Activated naive CD4-positive, alpha-beta T cell treated with anti-CD3 and anti-CD28 coated beads, Interleukin-2, amount 50 U/mL, for 16 hours (primary cell): ENCODE data around the gene FBXO15.

Experiments
- DNase-seq: peaks from one replicate; pipeline ENCODE4 v3.0.0-alpha.2; 2020

The FBXO15 gene

DNA sequence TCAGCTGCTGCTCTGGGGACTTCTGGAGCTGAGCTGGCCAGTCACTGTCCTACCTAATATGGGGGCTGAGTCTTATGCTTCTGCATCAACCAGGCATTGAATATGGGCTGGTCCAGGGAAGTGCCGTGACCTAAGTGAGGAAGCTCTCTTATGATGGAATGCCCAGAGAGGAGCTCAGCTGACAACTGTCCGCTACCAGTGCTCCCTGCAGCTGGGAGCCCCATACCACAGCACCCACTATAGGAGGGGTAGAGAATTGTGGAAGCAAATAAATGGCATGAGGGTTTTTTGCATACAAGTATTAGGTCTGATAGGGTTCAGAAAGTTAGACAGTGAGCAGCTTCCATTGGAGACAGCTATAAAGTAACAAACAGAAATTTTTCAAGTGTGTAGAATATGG, 5.2 kb upstream of the FBXO15 start:
- no peak for DNase-seq

DNA sequence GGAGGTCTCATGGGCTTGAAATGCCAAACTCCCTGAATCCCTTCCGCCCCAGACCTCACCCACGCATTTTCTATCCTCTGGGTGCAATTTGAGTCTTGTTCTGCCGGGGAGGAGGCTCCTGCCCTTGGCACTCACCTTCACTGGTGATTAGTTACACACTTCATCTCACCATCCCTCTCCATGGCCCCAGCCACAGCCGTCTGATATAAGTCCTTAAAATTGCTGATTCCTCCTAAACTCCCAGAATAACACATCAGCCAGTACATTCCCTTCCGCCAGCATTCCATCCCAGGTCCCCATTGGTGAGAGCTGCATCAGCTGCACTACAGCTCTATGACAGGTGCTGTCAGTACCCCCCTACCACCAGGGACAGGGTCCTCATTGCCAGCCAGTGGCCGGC, 4.6 kb upstream of the FBXO15 start:
- DNase-seq, result no peak

DNA sequence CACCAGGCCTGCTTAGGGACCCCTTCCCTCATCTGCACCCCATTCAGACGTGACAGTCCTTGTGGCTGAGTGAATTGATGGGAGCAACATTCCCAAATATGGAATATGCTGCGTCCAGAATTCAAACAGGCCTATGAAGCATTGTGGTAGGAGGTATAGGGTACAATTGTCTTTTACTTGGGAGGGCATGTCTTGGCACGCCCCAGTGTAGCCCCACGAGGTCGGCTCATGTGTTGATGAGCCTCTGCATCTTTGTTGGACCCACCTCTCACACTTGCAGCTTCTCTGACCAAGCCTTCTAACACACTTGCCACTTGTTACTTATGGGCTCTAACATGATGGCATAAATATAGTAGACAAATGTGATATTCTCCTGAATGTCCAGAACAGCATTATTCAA, 2.2 kb upstream of the FBXO15 start:
- no peak for DNase-seq

DNA sequence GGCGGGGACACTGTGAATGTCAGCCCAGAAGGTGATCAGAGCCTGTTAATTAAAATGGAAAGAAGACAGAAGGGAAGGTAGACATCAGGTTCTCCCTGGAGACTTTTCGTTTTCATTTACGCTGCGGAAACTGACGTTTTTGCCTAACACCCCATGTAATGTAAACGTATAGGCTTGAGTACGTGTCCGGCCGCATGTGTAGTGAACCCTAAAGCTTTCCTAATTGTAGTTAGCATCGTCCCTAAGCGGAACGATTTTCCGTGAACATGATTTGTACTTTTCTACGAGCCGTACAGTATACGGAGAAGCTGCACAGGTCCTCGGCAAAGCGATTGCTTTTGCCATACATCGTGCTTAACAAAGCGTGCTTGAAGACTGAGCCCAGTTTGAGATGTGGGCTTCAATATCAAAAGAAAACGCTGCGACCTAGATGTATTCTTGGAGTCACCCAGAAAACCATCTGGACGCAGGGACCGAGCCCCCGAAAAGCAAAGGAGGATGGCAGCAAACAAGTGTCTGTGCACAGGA, 973 bp upstream of the FBXO15 start:
- DNase-seq, result no peak

DNA sequence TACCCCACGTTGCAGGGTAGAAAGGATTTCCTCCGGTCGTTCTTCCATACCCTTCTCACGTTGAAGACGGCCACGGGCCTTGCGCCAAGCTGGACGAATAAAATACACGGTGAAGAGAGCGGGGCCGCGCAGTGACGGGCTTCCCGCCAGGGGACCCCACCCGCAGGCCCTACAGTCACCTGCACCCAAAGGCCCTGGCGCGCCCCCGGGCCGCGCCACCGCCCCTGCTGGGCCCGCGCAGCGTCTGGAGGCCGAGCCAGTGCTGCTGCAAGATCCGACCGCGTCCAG, 199 bp downstream of the FBXO15 start:
- no peak for DNase-seq

DNA sequence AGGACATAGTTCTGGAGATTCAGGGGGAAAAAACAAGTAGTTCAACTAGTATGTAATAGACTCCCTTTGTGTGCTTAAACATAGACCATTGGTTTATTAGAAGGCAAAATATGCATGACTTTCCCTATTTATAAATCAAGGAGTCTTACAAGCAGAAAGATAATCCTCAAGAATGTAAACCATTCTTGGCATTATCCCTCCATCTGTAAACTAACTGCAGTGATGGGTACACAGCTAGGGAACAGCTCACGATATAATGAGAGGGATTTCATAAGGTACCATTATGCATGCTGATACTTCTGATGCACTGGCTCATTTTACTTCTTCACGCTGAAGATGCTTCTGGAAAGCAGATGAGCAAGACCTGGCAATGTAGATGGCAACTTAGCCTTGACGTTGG, 878 bp downstream of the FBXO15 start:
- DNase-seq, result no peak

DNA sequence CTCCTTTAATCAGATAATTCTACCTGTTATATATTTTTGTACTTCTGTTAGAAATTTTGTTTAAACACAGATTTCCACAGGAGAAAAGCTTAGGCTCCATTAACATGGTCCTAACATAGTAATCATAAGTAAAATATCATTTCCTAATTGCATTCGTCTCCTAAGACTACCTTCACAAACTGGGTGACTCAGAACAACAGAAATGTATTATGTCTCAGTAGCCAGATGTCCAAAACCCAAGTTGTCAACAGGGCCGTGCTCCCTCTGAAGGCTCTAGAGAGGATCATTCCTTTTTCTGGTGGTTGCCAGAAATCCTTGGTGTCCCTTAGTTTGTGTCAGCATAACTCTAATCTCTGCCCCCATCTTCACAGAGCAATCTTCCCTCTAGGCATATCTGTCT, 5.4 kb downstream of the FBXO15 start:
- DNase-seq, result no peak

DNA sequence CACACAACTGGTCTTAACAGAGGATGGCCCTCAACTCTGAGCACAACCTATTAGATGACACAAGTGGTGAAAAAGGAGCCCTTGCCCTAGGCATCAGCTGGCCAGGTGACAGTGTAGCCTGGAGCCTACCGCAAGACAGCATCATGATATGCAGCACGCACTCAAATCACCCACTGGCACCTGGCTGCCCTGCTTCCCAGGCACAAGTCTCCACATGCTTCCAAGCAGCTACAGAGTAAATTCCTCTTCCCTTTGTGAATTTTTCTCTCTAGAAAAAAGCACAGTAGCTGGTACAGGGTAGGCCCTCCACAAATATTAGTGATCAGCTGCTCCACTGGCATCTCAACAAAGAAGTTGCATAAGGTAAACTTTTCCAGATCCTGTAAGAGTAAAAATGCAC, 6.0 kb downstream of the FBXO15 start:
- DNase-seq, result no peak

DNA sequence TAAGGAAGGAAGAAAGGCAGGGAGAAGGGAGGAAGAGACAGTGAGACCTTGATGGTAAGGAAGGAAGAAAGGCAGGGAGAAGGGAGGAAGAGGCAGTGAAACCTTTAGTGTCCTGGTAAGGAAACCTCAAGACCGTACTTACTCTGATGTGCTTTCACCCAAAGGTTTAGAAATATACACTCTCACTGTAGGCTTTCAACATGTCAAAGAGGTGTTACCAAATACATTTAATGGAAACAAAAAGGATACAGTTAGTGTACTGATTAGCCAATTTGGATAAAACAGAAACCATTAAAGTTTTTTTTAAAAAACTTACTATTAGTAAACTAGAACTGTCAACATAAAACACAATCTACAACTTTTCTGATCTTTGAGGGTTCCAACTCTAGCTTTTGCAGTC, 7.1 kb downstream of the FBXO15 start:
- DNase-seq, result no peak

DNA sequence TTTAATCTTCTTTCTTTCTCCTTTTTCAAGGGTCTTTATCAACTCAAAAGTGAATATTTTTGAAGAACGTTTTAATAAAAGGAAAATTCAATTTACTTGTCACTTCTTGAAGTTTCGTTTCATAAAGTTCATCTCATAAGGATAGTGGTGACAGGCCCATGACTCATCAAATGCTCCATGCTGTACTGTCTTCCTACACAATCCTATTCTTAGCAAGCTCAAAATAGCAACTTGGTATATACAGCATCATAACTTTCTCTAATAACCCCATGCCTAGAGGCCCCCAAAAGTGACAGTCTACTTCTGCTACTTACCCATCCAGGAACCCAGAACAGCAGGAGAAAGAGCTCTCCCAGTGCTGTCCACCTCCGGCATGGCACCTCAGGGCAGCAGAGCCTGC, 7.7 kb downstream of the FBXO15 start:
- peak; percentile 50 for DNase-seq

DNA sequence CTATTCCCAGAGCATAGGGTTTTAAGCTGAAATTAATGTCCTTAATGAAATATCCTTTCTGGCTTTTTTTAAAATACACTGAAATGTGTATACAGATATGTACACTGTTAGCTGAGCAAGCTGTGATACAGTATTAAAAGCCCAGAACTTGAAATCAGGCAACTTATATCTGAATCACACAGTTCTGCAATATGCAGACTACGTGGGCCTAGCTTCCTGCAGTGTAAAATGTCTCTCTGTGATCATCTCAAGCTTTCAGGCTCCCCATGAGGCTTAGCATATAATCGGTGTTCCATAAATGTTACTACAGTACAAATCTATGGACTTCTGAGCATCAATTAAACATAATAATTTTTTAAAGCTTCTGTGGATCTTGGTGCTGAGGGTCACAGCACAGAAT, 8.2 kb downstream of the FBXO15 start:
- DNase-seq, result no peak

DNA sequence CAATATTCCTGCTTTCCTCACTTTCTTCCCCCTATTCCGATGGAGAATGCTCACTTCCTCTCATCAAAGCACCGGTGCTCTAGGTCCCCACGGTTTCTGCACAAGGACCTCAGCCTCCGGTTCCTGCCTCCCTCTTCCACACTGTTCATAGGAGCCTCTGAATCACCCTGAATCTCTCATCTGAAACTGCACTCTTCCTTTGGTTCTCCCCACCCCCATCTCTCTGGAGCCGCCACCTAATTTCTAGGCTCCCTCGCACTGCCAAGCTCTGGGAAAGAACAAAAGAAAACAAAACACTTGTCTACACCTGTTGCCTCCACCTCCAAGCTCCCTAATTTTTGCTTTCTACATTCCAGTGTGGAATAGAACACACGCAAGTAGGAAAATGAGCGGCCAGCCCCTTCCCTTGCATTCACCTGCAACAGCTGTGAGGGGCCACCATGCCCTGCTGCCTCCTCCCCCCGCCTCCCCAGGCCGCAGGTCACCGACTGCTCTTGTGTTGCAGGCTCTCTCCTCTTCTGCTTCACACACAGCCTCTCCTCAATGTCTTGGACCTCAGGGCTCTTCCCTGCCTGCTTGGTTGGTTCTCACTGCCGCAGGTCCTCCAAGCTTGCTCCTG, 9.6 kb downstream of the FBXO15 start:
- no peak for DNase-seq

DNA sequence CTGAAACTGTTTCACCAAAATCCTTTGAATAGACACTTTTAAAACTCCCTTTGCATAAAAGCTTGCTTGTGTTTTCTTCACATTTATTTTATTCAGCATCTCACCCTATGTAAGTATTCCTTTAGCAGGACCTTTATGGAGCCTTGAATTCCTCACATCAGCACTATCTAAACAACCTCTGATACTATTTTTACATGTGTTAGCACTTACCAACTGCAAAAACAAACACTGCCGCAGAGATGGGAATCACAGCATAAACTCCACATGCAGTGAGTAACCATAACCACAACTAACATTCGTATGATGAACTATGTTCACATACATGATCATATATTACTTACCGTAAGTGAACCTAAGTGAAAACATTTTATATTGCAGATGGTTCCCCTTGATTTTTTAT, 15.4 kb downstream of the FBXO15 start:
- DNase-seq, result no peak

DNA sequence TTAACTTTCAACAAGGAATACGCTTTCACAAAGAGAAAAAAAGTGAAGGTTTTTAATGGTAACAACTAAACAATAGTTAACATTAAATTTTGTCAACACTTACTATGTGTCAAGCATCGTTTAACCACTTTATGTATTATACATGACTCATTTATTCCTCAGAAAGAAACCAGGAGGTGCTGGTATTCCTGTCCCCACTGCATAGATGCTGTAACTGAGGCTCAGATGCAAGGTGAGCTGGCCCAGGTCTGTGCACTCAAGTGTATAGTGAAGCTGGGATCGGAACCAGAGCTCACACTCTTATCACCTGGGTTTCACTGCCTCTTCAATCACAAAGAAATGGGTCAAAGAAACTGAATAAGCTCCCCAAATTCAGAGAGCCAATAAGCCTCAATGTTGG, 16.5 kb downstream of the FBXO15 start:
- no peak for DNase-seq

DNA sequence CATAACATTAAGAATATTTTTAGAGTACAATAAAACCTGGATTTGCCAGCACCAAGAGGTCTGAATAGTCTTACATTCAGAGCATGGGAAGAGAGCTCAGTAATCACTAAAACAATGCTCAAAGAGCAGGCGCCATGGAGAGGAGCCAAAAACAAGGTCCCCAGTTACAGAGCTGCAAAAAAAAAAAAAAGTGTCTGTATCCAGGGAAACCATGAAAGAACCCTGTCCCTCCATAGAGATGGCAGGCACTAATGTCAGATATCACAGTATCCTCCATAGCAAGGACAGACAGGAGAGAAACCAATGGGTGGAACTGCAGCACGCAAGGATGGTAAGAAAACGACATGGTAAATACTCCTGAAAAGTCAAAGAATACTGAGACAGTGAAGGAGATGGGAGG, 19.5 kb downstream of the FBXO15 start:
- DNase-seq, result no peak

DNA sequence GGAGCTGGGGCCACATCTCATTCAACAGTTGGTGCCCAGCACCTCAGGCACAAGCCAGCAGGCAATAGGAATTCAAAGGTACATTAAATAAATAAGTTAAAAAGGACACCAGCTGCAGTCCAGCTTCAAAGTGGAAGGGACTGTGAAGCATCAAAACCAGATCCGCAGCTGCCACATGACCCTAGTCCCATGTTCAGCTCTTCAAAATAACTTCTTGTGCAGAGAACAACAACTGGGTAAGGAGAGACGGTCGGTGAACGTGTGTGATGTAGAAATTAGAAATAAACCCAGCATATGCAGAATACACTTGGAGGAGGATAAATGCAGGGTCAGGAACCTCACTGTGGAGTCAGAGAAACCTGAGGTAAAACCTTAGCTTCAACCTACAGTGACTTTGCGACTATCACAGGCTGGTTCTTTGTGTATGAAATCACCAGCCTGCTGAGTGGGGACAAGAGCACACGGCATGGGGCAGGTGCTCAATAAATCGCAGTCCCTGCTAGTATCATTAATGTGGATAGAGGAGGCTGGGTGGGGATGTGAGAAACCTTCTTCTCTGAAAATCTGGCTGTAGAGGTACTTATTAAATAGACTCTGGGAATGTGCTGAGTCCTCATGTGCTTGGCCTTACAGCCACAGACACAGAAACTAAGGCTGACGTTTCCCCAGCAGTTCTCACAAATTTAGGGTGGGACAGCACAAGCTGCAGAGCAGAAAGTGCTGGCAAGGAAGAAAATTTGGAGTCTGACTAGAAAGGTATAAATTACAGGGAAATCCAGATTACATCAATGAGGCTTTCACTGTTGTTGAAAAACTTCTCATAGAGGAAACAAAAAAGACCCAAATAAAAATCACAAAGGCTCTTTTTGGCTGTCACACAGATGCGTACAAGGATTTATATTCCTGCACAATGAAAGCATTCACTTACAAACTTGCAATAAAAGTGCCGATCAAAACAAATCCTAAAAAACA, 20.7 kb downstream of the FBXO15 start:
- DNase-seq, result no peak

DNA sequence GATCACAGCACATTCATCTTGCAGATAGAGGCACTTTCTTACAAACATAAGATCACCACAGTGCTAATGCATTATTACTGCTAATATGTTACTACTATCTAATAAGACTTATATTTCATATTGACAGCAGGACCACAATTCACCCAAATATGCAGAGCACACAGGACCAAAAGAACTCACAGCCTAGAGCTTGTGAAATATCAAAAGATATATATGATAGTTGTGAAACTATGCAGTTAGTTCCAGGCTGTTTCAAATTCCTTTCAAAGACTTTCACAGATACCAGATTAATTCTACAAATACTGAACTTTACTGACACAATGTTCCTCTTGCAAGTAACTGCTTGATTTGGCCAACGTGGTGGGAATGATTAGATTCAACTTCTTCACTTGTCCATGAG, 23.0 kb downstream of the FBXO15 start:
- DNase-seq, result no peak

DNA sequence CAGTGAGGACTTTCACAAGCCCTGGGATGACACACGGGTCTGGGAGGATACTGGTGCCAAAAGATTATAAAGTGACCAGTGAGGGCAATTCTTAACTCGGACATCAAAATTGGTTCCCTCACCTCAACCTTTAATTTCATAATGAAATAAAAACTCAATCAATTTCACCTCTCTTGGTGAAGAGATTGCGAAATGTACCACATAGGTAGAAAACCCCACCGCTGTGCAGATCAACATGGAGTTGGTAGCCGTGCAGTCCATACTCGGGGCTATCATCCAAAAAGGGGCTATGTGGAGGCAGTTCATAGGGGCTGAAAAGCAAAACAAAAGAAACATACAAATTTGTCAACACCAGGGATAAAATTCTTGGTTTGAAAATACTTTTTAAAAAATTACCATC, 24.4 kb downstream of the FBXO15 start:
- no peak for DNase-seq

DNA sequence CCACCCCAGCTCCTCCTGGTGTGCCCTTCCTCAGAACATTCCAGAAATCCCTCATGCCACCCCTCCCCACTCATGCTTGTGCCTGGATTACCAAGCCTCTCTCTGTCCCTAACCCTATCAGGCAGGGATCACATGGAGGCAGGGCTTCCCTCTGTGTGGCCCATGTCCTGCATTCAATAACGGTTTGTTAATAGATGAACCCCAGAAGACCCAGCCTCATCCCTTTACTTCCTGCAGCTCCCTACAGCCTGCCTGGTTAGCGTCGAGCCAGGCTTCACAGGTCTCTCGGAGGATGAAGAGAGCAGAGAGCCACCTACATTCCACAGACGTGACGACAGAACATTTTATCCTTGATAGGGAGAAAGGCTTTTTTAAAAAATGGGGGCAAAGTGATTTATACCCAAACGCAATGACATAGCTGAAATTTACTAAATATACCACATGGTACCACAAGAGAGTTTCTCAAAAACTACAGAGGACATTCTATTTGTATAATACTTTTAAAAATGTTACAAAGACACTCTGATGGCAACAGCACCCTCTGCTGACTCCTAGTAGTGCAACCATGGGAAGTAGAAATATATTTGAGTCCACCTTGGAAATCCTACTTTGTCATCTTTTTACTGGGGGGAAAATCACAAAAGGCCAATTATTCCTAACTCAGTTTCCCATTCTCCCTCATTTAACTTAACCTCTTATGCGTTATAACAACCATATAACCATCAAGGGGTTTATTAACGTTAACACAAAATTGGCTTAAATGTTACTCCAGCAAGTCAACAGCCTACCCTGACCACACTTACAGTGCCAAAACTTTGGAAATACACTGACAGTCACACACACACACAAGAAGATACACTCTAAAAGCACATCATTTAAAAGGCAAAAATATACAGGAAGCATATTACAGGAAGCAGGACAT, 30.7 kb downstream of the FBXO15 start:
- DNase-seq, result peak; percentile 26

DNA sequence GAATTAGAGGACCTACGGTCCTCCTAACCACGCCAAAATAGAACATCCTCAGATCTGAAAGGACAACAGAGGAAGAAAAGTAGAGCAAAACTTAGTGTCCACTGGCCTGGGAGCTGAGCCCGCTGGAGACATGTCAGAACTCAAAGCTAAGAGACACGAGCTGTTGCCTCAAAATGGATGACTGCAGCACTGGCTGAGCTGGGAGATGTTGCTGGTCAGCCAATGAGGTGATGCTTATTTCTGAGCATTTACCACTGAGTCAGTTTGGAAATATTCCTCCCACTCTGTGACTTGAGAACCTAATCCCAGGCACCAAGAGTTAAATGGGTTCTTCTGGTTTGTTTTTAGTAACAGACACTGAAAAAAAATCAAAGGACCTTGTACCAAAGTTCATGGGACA, 32.6 kb downstream of the FBXO15 start:
- no peak for DNase-seq

DNA sequence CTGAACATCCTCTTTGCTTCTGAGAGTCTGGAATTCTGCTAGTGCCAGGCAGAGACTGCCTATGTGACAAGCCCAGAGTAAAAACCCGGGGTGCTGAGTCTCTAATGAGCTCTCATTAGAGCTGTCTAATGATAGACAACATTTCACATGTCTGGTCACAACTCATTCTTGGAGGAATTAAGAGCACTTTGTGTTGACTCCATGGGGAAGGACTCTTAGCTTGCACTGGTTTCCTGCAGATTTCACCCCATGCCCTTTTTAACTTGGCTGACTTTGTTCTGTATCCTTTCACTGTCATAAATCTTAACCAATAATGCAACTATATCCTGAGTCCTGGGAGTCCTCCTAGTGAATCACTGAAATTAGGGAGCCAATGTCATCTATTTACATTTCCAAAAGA, 33.5 kb downstream of the FBXO15 start:
- DNase-seq, result no peak

DNA sequence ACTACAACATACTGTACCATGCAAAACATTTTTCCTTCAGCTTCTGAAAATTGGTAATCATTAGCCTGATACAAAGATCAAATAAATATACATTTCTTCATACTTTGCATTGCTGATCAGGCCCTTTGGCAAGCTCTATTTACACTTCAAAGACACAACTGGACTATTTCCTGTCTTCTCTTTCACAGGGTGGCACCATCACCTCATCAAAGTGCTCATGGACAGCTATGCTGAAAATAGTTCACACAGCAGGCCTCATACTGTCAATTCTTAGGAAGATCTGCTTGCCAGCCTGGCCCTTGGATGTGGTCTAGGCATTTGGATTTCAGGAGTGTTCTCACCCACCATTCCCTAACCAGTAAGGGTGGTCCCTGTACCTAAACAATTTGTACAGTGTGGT, 33.9 kb downstream of the FBXO15 start:
- no peak for DNase-seq

DNA sequence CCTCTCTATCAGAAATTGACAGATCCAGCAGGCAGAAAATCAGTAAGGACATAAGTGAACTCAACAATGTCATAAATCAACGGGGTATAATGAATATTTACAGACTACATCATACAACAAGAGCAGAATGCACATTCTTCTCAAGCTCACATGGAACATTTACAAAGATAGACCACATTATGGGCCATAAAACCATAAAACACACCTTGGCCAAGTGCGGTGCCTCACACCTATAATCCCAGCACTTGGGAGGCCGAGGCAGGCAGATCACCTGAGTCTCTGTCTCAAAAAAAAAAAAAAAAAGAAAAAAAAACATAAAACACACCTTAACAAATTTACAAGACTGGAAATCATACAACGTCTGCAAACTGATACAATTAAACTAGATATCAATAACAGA, 36.7 kb downstream of the FBXO15 start:
- DNase-seq, result no peak

DNA sequence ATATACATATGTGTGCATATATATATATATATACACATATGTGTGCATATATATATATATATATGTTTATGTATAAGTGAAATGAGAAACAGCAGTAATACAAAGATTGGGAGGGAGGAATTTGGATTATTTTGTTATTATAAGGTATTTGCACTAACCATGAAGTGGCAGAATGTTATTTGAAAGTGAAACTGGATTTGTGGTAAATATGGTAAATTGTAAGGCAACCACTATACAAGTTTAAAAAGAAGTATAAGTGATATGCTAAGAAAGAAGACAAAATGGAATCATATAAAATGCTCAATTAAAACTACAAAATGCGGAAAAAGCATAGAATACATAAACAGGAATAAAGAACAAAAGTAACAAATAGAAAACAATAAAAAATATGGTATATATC, 37.5 kb downstream of the FBXO15 start:
- no peak for DNase-seq
